ENCODE results near the gene RAD9A.
"Not testable (repeated sequence)": the region's sequence is repeated elsewhere in the genome, so short reads cannot be mapped to it uniquely, and the experiment has no call there.

RAD9A gene

DNA sequence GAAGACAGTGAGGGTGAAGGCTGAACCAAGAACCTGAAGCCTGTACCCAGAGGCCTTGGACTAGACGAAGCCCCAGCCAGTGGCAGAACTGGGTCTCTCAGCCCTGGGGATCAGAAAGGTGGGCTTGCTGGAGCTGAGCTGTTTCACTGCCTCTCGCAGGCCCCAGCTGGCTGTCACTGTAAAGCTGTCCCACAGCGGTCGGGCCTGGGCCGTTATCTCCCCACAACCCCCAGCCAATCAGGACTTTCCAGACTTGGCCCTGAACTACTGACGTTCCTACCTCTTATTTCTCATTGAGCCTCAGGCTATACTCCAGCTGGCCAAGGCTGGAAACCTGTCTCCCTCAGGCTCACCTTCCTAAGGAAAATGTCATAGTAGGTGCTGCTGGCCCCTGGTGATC is 5.8 kb downstream of the RAD9A start:
- DNase-seq = no peak

DNA sequence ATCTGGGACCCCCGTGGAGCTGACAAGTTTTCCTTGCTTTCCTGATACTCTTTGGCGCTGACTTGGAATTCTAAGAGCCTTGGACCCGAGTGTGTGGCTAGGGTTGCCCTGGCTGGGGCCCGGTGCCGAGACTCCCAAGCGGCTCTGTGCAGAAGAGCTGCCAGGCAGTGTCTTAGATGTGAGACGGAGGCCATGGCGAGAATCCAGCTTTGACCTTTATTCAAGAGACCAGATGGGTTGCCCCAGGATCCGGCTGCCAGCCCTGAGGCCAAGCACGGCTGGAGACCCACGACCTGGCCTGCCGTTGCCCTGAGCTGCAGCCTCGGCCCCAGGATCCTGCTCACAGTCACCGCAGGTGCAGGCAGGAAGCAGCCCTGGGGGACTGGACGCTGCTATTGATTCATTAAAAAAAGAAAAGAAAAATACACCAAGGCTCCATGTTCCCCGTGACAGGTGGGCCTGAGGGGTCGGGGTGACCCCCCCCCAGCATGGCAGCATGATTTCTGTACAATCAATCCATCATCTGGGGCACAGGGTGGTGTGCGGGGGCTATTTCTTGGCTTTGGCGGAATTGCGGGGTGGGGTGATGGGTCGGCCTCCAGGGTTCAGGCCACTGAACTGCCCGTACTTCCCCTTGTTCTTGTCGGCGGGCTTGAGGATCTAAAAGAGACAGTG is 6.3 kb downstream of the RAD9A start:
- DNase-seq = no peak

GRCh38 chr11:67398661-67399563 is 7.1 kb downstream of the RAD9A start:
- no peak for DNase-seq

DNA sequence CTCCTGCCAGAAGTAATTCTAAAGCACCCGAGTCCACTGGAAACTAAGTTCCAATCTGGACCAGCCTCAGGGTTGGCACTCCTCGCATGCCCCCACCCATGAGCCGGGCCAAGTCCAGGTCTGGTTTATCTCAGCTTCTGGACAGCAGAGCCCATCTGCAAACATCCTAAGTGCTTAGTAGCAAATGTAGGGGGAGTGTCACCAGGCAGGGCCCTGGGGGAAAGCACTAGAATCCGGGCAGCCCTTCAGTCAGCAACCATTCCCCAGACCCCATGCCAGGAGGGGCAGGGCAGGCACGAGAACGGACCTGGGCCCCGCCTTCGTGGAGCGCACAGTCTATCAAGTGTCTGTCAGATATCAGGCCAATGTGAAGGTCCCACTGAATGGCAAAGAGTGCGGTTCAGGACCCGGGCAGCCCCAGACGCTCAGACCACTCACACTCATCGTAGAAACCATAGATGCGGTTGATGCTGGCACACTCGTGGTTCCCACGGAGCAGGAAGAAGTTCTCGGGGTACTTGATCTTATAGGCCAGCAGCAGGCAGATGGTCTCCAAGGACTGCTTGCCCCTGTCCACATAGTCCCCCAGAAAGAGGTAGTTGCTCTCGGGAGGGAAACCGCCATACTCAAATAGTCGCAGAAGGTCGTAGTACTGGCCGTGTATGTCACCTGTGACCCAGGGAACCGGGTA is 8.6 kb downstream of the RAD9A start:
- DNase-seq = no peak

DNA sequence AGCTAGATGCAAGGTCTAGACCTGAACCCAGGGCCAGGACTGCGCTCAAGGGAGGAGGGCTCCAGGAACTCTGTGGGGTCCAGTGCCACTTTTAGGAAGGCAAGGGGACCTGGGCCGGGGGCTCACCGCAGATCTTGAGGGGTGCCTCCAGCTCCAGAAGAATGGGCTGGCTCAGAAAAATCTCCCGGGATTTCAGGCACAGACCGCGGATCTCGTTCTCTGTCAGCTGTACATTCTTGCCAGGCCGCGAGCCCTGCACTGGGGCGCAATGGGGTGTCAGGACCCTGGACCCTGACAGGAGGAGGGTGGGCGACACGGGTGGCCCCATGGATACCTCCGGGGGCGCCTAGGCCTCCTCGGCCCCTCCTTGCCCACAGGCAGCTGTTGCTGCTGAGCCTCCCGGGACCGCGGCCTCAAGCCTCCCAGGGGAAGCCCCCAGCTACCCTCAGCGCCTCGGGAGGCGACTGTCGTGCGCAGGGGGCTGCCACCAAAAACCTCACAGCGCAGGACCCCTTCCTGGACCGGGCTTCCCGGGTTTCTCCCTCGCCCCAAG is 9.2 kb downstream of the RAD9A start:
- DNase-seq = no peak

DNA sequence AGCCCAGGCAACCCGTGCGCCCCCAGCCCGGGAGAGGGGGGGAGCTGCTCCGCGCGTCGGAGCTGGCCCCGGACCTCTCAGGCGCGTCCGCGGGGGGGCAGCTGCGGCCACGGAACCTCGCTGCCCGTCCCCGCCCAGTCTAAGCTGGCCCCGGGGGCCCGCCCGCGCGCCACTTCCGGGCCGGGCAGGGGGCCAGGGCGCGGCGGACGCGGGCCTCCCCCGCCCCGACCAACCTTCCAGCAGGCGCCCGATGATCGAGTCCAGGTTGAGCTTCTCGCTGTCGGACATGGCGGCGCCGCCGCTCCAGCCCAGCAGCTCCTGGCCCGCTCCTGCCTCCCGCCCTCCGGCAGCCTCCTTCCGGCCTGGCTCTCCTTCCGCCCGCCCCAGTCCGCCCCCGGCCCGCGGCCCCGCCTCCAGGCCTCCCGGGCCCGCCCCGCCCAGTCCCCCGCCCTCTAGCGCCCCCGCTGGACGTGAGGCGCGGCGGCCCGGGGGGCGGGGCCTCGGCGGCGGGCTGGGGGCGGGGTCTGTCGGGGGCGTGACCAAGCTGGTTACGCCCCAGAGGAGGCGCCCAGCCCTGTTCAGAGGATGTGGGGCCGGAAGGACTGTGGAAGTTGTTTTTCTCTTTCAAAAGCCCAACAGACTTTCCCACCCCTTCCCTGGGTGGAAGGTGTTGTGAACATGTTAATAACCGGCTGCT is 9.9 kb downstream of the RAD9A start, which contains the start of gene PPP1CA:
Gene PPP1CA, minus strand, starts transcription at position 364 of the 697 bp plus-strand sequence. Its CDS starts 76 bp downstream, at position 288.
- peak; percentile 81 for DNase-seq

GRCh38 chr11:67402192-67402839 is 10.5 kb downstream of the RAD9A start:
- DNase-seq = not testable (repeated sequence)

DNA sequence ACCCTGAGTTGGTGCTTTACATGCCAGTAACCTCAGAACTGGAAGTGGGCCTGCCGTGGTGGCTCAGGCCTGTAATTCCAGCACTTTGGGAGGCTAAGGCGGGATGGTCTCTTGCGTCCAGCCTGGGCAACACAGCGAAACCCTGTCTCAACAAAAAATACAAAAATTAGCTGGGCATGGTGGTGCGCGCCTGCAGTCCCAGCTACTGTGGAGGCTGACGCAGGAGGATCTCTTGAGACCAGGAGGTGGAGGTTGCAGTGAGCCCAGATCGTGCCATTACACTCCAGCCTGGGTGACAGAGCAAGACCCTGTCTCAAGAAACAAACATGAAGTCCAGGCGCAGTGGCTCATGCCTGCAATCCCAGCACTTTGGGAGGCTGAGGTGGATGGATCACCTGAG is 11.3 kb downstream of the RAD9A start:
- DNase-seq = not testable (repeated sequence)

- no peak for DNase-seq
Observed at GRCh38 chr11:67404515-67405195, 12.9 kb downstream of the RAD9A start.

DNA sequence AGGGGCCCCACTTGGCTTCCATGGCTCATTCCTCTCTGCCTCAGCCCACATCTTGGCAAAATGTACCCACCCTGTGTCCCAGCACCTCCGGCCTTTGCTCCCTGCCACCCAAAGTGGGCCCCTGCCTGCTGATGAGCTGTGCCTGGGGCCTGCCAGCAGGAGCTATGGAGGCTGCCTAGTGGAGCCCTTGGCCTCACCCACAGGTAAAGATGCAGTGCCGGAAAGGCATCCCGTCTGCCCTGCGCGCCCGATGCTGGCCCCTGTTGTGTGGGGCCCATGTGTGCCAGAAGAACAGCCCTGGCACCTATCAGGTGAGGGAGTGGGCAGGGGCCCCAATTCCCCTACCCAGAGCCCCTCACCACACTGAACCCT is 13.4 kb downstream of the RAD9A start:
- no peak for DNase-seq

- DNase-seq = no peak
Observed at GRCh38 chr11:67405688-67406339, 14.0 kb downstream of the RAD9A start.

DNA sequence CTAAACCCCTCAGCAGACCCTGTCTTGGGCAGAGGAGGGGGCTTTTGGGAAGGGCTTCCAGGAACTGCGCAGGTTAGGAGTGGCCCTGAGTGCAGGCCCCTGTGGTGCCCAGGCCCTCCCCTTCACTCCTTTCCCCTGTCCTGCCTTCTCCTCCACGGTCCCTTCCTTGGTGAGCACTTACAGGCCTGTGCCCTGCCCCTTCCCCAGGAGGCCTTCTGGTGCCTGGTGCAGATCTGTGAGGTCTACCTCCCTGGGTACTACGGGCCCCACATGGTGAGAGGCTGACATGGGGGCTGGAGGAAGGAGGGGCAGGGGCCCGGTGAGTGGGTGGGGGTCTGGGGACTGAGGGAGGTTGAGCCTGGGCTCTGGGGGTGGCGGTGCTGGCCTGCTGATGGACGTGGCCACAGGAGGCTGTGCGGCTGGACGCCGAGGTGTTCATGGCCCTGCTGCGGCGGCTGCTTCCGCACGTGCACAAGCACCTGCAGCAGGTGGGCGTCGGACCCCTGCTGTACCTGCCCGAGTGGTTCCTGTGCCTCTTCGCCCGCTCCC is 14.7 kb downstream of the RAD9A start:
- no peak for DNase-seq

DNA sequence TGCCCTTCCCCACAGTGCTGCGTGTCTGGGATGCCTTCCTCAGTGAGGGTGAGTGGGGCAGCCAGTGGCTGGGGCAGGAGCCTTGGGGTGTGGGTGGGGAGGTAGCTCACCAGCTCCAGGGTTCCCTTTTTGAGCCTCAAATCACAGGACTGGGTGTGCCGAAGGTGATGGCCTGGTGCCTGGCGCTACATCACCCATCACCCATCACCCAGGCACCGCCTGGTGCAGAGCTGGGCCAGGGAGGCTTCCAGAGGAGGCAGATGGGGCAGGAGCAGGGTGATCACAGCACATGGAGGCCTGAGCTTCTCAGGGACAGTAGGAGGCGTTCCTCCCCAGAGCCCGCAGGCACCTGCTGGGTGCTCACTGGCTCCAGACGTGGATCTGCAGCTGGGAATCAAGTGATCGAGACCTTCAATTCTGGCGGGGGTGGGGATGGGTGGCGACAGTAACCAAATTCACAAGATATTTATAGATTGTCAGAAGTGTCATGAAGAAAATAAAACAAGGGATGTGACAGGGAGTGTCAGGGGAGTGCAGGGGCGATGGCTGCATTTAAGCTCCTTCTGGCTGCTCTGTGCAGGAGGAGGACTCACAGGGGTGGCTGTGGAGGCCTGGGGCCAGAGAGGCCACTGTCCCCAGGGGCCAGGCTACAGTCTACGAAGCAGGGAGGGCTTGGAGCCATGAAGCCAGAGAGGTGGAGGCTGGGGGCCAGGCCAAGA is 15.3 kb downstream of the RAD9A start:
- DNase-seq = no peak

GRCh38 chr11:67407688-67408163 is 15.9 kb downstream of the RAD9A start:
- no peak for DNase-seq

DNA sequence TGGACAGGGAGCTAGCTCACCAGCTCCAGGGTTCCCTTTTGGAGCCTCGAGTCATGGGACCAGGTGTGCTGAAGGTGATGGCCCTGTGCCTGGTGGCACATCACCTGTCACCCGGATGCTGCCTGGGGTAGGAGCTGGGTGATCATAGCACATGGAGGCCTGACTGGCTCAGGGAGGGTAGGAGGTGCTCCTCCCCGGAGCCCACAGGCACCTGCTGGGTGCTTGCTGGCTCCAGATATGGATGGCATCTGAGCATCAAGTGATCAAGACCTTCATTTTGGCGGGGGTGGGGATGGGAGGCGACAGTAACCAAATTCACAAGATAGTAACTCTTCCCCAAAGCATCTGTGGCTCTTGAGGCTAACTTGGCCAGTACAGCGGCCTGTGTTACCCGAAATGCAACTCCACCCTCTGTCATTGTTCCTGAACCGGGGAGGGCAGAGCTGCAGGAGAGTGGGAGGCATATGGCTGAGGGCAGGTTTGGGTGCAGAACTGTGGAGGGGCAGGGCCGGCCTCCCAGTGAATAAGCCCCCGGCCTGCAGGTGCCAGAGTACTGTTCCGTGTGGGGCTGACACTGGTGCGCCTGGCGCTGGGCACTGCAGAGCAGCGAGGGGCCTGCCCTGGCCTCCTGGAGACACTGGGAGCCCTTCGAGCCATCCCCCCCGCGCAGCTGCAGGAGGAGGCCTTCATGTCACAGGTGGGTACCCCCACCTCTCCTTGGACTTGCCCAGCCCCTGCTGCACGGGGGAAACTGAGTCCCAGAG is 16.8 kb downstream of the RAD9A start:
- no peak for DNase-seq

DNA sequence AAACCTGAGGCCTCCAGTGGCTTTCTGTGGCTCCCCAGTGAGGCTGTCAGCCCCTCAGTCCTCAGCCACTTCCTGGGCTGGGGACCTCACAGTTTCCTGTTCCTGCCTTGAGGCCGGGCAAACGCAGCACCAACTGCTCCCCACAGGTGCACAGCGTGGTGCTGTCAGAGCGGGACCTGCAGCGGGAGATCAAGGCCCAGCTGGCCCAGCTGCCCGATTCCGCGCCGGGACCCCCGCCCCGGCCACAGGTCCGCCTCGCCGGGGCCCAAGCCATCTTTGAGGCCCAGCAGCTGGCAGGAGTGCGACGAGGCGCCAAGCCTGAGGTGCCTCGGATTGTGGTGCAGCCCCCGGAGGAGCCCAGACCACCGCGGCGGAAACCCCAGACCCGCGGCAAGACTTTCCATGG is 17.5 kb downstream of the RAD9A start:
- no peak for DNase-seq

DNA sequence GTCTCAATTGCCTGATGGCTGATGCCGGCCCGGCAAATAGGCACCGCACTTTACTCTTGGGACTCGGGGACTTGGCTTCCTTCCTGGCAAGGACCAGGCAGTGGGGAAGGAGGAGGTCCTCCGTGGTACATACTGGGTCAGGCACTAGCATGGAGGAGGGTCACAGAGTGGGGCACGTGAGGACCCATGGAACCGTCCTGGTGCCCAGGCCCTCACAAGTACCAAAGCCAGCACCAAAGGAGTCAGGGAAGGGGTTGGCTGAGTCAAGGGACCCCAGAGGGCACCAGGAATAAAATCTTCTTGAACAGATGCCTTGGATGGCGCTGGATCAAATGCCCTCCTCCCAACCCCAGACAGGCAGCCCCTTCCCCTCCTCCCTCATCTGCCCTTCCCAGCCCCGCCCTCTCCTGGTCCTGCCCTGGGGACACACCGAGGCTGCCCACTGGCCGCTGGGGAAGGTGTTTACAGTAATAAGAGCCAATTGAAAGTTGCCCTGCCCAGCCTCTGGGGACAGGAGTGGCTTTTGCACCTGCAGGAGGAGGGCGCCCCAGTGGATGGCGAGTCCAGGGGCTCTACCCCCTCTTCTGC is 18.1 kb downstream of the RAD9A start:
- no peak for DNase-seq

- DNase-seq = no peak
Observed at GRCh38 chr11:67410369-67410831, 18.6 kb downstream of the RAD9A start.
